GM21423 (cell line): ENCODE data around the gene ADSL.
A peak's percentile ranks its signal among the peaks of the same experiment; 100 is the strongest.
"Not testable (repeated sequence)": the region's sequence is repeated elsewhere in the genome, so short reads cannot be mapped to it uniquely, and the experiment has no call there.

Source experiments
- ATAC-seq: cut with Tn5 transposase; IDR thresholded peaks from one replicate; pipeline ENCODE4 v1.9.1; 2021; ENCODE audit warnings: mild to moderate bottlenecking, moderate library complexity; ENCODE audit not compliant: unreplicated experiment

The ADSL gene

GRCh38 chr22:40346185-40347118, at the start of gene ADSL:
Gene ADSL, plus strand, starts transcription at chr22:40346500. Its CDS starts 59 bp downstream, at chr22:40346559.
- ATAC-seq, result peak; percentile 73

GRCh38 chr22:40300316-40300715, 46.0 kb upstream of the ADSL start:
- ATAC-seq, result no peak

GRCh38 chr22:40300884-40301672, 45.2 kb upstream of the ADSL start:
- peak; percentile 89 for ATAC-seq

GRCh38 chr22:40302149-40302548, 44.2 kb upstream of the ADSL start:
- no peak for ATAC-seq

- no peak for ATAC-seq
Measured at GRCh38 chr22:40305625-40306024, 40.7 kb upstream of the ADSL start.

- no peak for ATAC-seq
Measured at GRCh38 chr22:40308999-40309573, 37.2 kb upstream of the ADSL start.

GRCh38 chr22:40309631-40310030, 36.7 kb upstream of the ADSL start:
- no peak for ATAC-seq

GRCh38 chr22:40310081-40310767, 36.1 kb upstream of the ADSL start:
- ATAC-seq, result no peak

- no peak for ATAC-seq
Measured at GRCh38 chr22:40310768-40311120, 35.6 kb upstream of the ADSL start.

- ATAC-seq, result not testable (repeated sequence)
Measured at GRCh38 chr22:40311646-40312045, 34.7 kb upstream of the ADSL start.

GRCh38 chr22:40312050-40312449, 34.2 kb upstream of the ADSL start:
- ATAC-seq, result no peak

GRCh38 chr22:40313007-40313406, 33.3 kb upstream of the ADSL start:
- no peak for ATAC-seq

- no peak for ATAC-seq
Measured at GRCh38 chr22:40314041-40314440, 32.3 kb upstream of the ADSL start.

- no peak for ATAC-seq
Measured at GRCh38 chr22:40320687-40321086, 25.6 kb upstream of the ADSL start.

GRCh38 chr22:40322021-40322420, 24.3 kb upstream of the ADSL start:
- ATAC-seq, result no peak

- ATAC-seq, result no peak
Measured at GRCh38 chr22:40322818-40323447, 23.4 kb upstream of the ADSL start.

GRCh38 chr22:40323681-40324171, 22.6 kb upstream of the ADSL start:
- no peak for ATAC-seq

GRCh38 chr22:40324468-40325305, 21.6 kb upstream of the ADSL start:
- no peak for ATAC-seq

GRCh38 chr22:40325315-40325714, 21.0 kb upstream of the ADSL start:
- no peak for ATAC-seq
